NOMO-1 treated with dmso at 0.1 percent for 144 hours (cell line): Measurements from ENCODE around the gene TFEB.

ENCODE experiments used
- DNase-seq: peaks from one replicate; lab custom pipeline; 2025; ENCODE audit not compliant: unreplicated experiment; lab: John Stamatoyannopoulos, UW

Gene TFEB

DNA sequence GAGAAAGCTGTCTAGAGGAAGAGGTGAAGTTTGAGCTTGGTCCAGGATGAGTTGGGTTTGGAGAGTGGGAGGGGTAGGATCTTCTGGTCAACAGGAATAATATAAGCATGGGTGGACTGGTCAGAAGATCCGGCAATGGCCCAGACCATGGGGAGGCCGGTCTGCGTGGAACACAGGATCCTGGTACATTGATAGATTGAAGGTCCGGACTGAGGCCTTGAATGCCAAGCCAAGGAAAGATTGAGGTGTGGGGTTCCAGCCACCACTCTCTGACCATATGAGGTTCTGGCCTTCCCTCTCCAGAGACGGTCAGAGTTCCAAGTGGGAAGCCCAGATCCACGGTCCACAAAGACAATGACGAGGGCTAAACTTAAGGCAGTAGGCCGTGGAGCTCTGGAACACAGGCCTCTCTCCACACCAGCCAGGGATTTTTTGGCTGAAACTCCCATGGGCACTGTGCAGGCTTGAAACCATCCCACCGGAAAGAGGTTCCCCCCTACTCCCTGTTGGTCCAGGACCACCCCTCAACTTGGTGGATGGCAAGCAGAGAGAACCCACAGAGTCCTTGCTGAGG is 94.0 kb downstream of the TFEB start:
- DNase-seq, result no peak

GRCh38 chr6:41640426-41640825 is 95.0 kb downstream of the TFEB start:
- no peak for DNase-seq

DNA sequence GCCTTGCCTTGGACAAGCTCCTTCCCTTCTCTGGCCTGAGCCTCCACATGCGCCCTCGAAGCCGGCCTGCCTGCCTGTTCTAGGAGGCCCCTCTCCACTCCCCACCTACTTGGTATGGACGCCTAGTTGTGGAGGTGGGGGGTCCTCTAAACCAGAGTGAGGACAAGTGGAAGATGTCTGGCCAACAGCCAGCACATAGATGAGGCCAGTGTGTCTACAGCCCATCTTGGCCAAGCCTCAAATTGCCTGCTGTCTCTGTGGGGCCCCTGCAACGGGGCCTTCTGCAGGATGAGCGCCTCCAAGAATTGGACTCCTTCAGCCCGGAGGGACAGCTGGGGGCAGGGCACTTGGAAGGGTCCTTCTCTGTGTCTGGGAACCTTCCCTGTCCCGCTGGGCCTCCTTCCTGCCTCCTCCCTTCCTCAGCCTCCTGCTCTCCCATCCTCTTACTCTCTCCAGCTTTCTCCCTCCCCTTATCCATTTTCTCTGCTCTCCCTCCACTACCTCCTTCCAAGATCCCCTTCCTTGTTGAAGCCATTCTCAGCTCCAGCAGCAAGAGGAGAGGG is 95.5 kb downstream of the TFEB start:
- DNase-seq, result no peak

DNA sequence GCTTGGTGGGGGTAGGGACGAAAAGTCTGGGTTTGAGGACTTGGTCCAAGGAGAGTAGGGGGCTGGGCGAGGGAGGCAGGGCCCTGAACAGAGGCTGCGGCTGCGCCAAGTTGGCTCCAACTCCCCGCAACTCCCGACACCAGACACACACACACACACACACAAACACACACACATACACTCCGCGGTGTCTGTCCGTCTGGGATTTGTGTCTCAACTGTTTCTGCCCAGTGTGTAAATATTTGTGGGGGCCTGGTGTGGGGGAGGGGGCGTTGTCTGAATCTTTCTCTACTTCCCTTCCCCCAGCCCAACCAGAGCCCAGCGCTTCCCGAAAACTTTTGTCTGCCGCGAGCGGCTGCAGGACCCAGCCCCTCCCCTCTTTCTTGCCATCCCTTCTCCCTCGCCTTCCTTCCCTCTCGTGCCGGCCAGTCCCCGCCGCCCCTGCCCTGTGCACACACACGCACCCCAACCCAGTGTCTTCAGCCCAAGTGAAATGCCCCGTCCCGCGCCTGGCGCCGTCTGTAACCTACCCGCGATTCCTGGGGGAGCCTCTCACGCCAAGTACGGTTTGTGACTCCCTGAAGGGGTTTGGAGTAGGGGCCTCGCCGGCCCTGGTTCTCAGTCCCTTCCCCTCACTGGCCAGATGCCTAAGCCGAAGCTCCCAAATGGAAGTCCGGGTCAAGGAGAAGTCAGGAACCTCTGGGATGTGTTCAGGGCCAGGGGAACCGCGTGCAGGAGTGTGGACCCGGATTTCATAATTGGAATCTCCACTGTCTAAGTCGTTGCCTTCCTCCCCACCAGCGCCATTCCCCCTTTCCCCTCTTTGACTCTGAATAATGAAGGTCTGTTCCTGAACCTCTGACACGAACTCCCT is 96.2 kb downstream of the TFEB start:
- no peak for DNase-seq

- no peak for DNase-seq
These were observed 97.1 kb downstream of the TFEB start, which contains the start of gene MDFI for GRCh38 chr6:41638002-41638934. Gene MDFI (plus strand): TSS chr6:41638468. CDS start chr6:41638750, 282 bp downstream.

GRCh38 chr6:41637194-41638001 is 98.0 kb downstream of the TFEB start:
- DNase-seq, result no peak

GRCh38 chr6:41636833-41637193 is 98.6 kb downstream of the TFEB start:
- no peak for DNase-seq

- DNase-seq, result no peak
These were observed 100.0 kb downstream of the TFEB start for GRCh38 chr6:41635365-41635764.

- DNase-seq, result no peak
These were observed 100.8 kb downstream of the TFEB start for GRCh38 chr6:41634657-41635056.
